ENCODE data around the gene SLC25A10.
"Not testable (repeated sequence)": the region's sequence is repeated elsewhere in the genome, so short reads cannot be mapped to it uniquely, and the experiment has no call there.

The SLC25A10 gene

GRCh38 chr17:81722184-81723120, 10.4 kb downstream of the SLC25A10 start:
- DNase-seq = no peak

- DNase-seq = no peak
Observed at GRCh38 chr17:81723651-81724209, 11.6 kb downstream of the SLC25A10 start.

DNA sequence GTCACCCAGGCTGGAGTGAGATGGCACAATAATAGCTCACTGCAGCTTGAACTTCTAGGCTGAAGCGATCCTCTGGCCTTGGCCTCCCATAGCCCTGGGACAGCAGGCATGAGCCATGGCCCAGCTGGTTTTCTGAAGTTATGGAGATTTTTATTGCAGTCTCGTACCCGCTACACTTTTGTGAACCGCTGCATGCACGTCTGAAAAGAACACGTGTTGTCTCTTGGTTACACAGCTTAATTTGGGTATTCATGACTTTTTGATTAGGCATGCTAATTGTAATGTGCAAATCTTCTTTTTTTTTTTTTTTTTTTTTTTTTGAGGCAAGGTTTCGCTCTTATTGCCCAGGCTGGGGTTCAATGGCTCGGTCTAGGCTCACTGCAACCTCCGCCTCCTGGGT, 13.4 kb downstream of the SLC25A10 start:
- DNase-seq = no peak

DNA sequence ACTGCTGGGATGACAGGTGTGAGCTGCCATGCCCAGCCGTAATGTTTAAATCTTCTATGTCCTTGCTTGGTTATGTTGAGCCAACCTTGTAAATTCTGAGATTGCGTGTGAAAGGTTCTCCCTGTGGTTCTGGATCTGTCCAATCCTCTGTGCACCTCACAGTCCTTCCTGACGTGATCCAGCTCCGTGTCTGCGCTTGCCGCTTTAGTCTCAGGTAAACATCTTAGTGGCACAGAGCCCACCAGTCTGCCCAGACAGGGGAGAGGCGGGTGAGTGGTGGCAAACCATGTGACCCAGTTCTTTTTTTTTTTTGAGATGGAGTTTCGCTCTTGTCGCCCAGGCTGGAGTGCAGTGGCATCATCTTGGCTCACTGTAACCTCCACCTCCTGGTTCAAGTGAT, 13.9 kb downstream of the SLC25A10 start:
- no peak for DNase-seq

DNA sequence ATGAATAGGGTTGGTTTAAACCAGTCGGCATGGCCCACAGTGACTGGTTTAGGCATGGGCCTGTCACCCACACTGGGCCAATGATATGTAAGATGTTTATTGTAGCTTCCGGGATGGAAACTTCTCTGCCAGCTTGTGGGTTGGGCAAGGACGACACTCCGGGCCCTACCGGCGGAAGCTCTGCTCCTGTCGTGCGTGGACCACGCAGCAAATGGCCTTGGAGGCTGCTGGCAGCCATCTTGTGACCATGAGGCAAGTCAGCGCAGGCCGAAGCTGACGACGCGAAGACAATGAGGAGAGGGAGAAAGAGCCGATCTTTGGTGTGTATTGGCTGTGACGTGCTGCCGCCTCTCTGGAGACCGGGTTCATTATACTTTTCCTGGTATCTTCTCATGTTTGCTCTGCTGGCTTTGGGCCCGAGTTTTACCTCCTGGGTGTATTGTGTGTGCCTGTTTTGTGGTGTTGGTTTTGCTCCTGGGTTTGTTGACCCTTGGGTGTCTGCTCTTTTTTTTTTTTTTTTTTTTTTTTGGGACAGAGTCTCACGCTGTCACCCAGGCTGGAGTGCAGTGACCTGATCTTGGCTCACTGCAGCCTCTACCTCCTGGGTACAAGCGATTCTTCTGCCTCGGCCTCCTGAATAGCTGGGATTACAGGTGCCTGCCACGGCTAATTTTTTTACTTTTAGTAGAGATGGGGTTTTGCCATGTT, 15.4 kb downstream of the SLC25A10 start:
- DNase-seq = peak; percentile 23

GRCh38 chr17:81733507-81734404, 21.7 kb downstream of the SLC25A10 start:
- DNase-seq = peak; percentile 35

GRCh38 chr17:81734405-81735263, 22.6 kb downstream of the SLC25A10 start:
- DNase-seq = no peak

- peak; percentile 26 for DNase-seq
Observed at GRCh38 chr17:81735264-81736102, 23.4 kb downstream of the SLC25A10 start.

DNA sequence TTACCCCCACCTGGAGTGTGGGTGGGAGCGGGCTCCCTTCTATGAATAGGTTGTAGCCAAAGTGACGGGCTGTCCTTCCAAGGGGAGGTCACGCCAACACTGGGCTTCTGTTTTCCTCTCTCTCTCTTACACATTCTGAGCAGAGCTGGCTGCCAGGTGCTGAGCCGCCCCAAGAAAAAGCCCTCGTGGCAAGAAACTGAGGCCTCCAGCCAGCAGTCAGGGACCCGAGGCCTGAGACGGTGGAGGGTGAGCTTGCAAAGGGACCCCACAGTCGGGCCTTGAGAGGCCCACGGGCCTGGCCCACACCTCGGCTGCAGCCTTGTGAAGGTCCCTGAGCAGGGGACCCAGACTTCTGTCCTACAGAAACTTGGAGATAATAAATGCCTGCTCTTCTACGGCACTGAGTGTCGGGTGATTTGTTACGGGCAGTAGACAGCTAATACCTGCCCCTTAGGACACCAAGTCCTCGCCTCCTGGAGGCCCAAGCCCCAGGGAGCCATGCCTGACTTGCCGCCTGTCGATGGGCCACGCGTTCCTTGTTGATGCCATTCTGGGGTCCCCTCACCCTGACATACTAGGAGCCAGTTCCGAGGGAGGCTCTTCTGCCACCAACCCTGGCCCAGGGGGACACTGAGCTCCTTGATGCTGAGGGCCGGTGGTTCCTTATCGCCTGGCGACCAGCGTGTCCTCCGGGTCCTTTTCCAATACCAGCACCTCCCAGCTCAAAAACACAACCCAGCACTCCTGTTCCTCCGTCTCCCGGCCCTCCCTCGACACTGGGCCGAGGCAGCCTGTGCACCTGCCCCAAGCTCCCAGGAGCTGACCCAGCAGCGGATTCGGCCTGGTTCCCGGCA, 26.1 kb downstream of the SLC25A10 start:
- DNase-seq = no peak

DNA sequence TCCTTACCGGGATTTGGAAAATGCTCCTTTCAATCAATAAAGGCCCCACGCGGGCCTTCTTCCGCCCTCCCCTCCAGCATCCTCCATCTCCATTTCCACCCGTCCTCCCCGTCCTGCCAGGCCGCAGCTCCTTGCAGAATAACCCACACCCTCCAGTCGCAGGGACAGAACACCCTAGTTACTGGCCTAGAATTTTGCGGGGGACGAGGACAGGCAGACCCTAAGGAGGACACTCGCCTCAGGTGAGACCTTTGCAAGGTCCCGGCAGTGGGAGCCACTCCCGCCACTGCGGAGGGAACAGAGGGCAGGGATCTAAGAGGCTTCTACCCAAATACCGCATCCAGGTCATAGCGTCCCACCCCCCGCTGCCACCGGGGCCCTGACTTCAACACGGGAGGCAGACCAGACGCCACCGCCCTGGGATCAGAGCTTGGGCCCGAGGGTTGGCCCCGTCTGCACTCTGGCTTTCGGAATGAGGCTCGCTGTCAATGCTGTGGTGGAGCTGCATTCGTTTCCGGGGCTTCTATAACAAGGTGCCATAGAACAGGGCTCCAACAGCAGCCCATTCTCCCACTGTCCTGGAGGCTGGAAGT, 26.8 kb downstream of the SLC25A10 start:
- no peak for DNase-seq

DNA sequence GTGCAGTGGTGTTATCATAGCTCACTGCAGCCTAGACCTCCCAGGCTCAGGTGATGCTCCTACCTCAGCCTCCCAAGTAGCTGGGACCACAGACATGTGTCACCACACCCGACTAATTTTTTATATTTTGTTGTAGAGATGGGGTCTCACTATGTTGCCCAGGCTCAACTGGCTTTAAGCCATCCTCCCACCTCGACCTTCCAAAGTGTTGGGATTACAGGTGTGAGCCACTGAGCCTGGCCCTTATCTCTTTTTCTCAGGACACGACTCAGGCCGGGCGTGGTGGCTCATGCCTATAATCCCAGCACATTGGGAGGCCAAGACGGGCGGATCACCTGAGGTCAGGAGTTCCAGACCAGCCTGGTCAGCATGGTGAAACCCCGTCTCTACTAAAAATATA, 27.5 kb downstream of the SLC25A10 start:
- DNase-seq = not testable (repeated sequence)

DNA sequence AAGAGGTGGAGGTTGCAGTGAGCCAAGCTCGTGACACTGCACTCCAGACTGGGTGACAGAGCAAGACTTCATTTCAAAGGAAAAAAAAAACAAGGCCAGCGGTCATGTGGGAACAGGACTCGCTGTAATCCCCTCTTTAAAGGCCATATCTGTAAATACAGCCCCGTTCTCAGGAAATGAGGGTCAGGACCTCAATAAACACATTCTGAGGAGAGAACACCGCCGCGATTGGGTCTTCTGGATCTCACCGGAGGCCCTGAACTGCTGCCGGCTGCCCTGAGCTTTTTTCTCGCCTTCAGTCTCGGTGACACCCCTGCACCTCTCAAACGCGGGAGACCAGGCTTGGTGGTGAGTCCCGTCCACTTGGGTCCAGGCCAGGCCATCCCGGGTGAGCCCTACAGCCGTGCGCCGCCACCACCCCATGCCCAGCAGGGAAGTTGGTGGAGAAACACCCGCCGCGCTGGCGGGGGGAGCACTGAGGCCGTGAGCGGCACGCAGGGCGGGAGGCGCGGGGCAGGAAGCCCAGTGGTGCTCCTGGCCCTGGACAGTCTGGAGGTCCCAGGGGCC, 28.4 kb downstream of the SLC25A10 start:
- DNase-seq = no peak

DNA sequence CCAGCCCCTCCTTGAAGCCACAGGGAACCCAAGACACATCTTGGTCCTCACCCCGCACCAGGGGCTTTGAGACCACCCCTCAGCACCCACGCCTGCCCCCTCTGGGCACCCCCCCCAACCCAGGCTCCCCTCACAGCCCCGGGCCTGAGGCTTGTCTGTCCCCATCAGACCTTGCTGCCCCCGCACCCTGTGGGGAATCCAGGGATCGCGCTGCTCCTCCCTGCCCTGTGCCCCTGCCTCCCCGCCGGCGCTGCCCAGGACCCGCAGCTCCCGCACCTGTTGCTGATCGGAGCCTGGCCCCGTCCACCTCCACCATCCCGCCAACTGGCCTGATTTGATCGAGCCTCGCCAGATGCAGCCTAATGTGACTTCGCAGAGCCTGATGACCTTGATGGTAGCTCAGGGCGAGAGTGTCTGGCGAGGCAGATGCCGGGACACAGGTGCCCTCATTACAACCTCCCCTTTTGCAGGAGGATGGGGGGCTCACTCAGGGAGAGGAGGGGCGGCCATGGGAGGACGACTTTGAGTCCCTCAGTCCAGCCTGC, 29.0 kb downstream of the SLC25A10 start:
- DNase-seq = no peak

DNA sequence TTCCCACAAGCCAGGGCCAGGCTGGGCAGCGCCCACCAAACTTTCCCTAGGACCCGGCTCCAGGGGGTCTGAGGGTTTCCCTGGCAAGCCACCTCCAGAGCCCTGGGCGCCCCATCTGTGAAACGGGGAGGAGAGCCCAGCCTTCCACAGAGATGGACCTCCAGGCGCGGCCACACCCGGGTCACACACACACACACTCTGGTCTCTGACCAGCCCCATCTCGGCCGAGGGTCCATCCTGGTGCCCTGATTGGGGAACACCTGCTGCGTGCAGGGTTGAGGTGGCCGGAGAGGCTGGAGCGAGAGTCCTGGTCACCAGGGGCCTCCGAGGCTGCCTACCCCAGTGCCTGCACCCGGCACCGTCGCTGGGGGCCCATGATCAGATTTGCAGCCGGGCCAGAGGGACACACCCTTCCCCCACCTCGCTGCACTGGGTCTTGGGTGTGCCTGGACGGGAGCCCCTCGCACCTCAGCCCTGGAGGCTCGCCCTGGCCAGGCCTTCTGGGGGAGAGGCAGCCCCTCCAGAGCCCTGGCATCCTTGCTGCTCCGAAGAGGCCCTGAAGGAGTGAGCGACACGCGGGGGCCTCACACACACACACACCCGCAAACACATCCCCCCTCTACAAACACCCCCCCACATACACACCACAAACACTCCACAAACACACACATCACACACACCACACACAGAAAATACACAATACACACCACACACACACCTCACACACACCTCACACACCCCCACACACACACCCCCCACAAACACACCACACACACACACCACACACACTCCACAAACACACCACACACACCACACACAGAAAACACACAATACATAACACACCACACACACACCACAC, 29.7 kb downstream of the SLC25A10 start:
- no peak for DNase-seq

All from NCI-H1105 (cell line).